Measurements from ENCODE around the gene F7. TPM values are rescaled to one million over a fixed set of nuclear protein-coding genes. Genes with fewer than 3 reads are reported as not detected.

Gene F7
- total RNA-seq, 3 donors from 2014 or later: 0.15 to 0.48 (median 0.33) TPM

GRCh38 chr13:113063091-113063491 is 42.5 kb upstream of the F7 start:
- TF ChIP-seq POLR2A (IDR thresholded peaks at IDR 0.05): no peak
- no peak for TF ChIP-seq CTCF (IDR thresholded peaks at IDR 0.05)
- no peak for TF ChIP-seq POLR2AphosphoS5 (IDR thresholded peaks at IDR 0.05)
- intact Hi-C loops (cut with DNase I; ENCODE audit: low total_unique reads): no loop called here
- Histone ChIP-seq H3K4me1 (no peaks in the 10 kb centered on the region), H3K9me3 (no peaks in the 10 kb centered on the region), H3K36me3 (no peaks in the 10 kb centered on the region), H3K27ac (no peak overlapping the region), H3K27me3 (no peaks in the 10 kb centered on the region), H3K4me3 (no peak overlapping the region)
- DNase-seq (ENCODE audit: low spot score in 2 of 2): no peak

- H3K27me3 ChIP-seq: no peaks in the 10 kb centered on the region
- no peak overlapping the region for H3K27ac ChIP-seq
- H3K36me3 ChIP-seq: no peaks in the 10 kb centered on the region
- H3K9me3 ChIP-seq: no peaks in the 10 kb centered on the region
- peak overlapping the region in 2 of 3 donors; percentile 22 to 31 for H3K4me3 ChIP-seq
- intact Hi-C loops (cut with DNase I; ENCODE audit: low total_unique reads): no loop called here
- TF ChIP-seq POLR2AphosphoS5 (IDR thresholded peaks at IDR 0.05) (no peak), CTCF (IDR thresholded peaks at IDR 0.05) (no peak), POLR2A (IDR thresholded peaks at IDR 0.05) (no peak)
- no peak for DNase-seq (ENCODE audit: low spot score in 2 of 2)
- H3K4me1 ChIP-seq: no peaks in the 10 kb centered on the region
Measured at GRCh38 chr13:113064000-113064533, 41.5 kb upstream of the F7 start.

- no peaks in the 10 kb centered on the region for H3K9me3 ChIP-seq
- H3K4me3 ChIP-seq: peak overlapping the region in 1 of 3 donors; percentile 43
- TF ChIP-seq POLR2AphosphoS5 (IDR thresholded peaks at IDR 0.05): no peak
- TF ChIP-seq CTCF (IDR thresholded peaks at IDR 0.05): no peak
- no peak for TF ChIP-seq POLR2A (IDR thresholded peaks at IDR 0.05)
- H3K27ac ChIP-seq: no peak overlapping the region
- intact Hi-C loops (cut with DNase I; ENCODE audit: low total_unique reads): no loop called here
- no peak for DNase-seq (ENCODE audit: low spot score in 2 of 2)
- no peaks in the 10 kb centered on the region for H3K4me1 ChIP-seq
- H3K36me3 ChIP-seq: no peaks in the 10 kb centered on the region
- H3K27me3 ChIP-seq: no peaks in the 10 kb centered on the region
Measured at GRCh38 chr13:113064534-113065405, 40.8 kb upstream of the F7 start.

GRCh38 chr13:113065406-113066141 is 40.0 kb upstream of the F7 start:
- no peak for TF ChIP-seq POLR2A (IDR thresholded peaks at IDR 0.05)
- no peak for TF ChIP-seq CTCF (IDR thresholded peaks at IDR 0.05)
- TF ChIP-seq POLR2AphosphoS5 (IDR thresholded peaks at IDR 0.05): no peak
- intact Hi-C loops (cut with DNase I; ENCODE audit: low total_unique reads): no loop called here

GRCh38 chr13:113066142-113066455 is 39.5 kb upstream of the F7 start:
- intact Hi-C loops (cut with DNase I; ENCODE audit: low total_unique reads): no loop called here
- Histone ChIP-seq H3K36me3 (no peaks in the 10 kb centered on the region), H3K9me3 (no peaks in the 10 kb centered on the region), H3K4me3 (no peak overlapping the region), H3K4me1 (no peaks in the 10 kb centered on the region), H3K27ac (no peak overlapping the region), H3K27me3 (no peaks in the 10 kb centered on the region)
- TF ChIP-seq POLR2AphosphoS5 (IDR thresholded peaks at IDR 0.05) (no peak), POLR2A (IDR thresholded peaks at IDR 0.05) (no peak), CTCF (IDR thresholded peaks at IDR 0.05) (no peak)
- no peak for DNase-seq (ENCODE audit: low spot score in 2 of 2)

More at GRCh38 chr13:113065406-113066141, 40.0 kb upstream of the F7 start:
- H3K27ac ChIP-seq: no peak overlapping the region
- DNase-seq (ENCODE audit: low spot score in 2 of 2): no peak
- peak overlapping the region in 1 of 3 donors; percentile 43 for H3K4me3 ChIP-seq
- H3K4me1 ChIP-seq: no peaks in the 10 kb centered on the region
- H3K36me3 ChIP-seq: no peaks in the 10 kb centered on the region
- H3K27me3 ChIP-seq: no peaks in the 10 kb centered on the region
- H3K9me3 ChIP-seq: no peaks in the 10 kb centered on the region
